ENCODE results near the gene AADACL4.

DNA sequence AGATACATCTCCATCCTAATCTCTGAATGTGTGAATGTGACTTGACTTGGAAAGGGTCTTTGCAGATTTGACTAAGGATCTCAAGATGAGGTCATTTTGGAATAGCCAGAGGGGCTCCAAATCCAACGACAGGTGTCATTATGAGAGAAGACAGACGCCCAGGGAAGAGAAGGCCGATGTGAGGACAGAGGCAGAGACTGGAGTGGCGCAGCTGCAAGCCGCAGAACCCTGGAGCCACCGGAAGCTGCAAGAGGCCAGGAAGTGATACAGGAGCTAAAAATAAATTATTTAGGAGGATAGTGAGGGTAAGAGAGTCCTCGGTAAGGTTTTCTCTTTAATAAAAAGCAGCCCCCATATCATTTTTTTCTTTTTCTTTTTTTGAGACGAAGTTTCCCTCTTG is 9.7 kb upstream of the AADACL4 start:
- TF ChIP-seq, protein P1, sequence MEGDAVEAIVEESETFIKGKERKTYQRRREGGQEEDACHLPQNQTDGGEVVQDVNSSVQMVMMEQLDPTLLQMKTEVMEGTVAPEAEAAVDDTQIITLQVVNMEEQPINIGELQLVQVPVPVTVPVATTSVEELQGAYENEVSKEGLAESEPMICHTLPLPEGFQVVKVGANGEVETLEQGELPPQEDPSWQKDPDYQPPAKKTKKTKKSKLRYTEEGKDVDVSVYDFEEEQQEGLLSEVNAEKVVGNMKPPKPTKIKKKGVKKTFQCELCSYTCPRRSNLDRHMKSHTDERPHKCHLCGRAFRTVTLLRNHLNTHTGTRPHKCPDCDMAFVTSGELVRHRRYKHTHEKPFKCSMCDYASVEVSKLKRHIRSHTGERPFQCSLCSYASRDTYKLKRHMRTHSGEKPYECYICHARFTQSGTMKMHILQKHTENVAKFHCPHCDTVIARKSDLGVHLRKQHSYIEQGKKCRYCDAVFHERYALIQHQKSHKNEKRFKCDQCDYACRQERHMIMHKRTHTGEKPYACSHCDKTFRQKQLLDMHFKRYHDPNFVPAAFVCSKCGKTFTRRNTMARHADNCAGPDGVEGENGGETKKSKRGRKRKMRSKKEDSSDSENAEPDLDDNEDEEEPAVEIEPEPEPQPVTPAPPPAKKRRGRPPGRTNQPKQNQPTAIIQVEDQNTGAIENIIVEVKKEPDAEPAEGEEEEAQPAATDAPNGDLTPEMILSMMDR (IDR thresholded peaks at IDR 0.05; ENCODE audit: insufficient read depth, low read length), result no peak
- TF ChIP-seq, protein P2, sequence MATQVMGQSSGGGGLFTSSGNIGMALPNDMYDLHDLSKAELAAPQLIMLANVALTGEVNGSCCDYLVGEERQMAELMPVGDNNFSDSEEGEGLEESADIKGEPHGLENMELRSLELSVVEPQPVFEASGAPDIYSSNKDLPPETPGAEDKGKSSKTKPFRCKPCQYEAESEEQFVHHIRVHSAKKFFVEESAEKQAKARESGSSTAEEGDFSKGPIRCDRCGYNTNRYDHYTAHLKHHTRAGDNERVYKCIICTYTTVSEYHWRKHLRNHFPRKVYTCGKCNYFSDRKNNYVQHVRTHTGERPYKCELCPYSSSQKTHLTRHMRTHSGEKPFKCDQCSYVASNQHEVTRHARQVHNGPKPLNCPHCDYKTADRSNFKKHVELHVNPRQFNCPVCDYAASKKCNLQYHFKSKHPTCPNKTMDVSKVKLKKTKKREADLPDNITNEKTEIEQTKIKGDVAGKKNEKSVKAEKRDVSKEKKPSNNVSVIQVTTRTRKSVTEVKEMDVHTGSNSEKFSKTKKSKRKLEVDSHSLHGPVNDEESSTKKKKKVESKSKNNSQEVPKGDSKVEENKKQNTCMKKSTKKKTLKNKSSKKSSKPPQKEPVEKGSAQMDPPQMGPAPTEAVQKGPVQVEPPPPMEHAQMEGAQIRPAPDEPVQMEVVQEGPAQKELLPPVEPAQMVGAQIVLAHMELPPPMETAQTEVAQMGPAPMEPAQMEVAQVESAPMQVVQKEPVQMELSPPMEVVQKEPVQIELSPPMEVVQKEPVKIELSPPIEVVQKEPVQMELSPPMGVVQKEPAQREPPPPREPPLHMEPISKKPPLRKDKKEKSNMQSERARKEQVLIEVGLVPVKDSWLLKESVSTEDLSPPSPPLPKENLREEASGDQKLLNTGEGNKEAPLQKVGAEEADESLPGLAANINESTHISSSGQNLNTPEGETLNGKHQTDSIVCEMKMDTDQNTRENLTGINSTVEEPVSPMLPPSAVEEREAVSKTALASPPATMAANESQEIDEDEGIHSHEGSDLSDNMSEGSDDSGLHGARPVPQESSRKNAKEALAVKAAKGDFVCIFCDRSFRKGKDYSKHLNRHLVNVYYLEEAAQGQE (IDR thresholded peaks at IDR 0.05; ENCODE audit: insufficient replicate concordance, low read depth), result no peak
- TF ChIP-seq POLR2AphosphoS5 (IDR thresholded peaks at IDR 0.05; ENCODE audit: low read depth), result no peak
- no peak for TF ChIP-seq GABPA (IDR thresholded peaks at IDR 0.05; ENCODE audit: low read depth)
- no peak for TF ChIP-seq SPI1 (IDR thresholded peaks at IDR 0.05; ENCODE audit: borderline replicate concordance, low read depth)
